AG04450 (cell line): Measurements from ENCODE around the gene TJP2. TPM values are rescaled to one million over a fixed set of nuclear protein-coding genes. Genes with fewer than 3 reads are reported as not detected.
A peak's percentile ranks its signal among the peaks of the same experiment; 100 is the strongest.
"Not testable (repeated sequence)": the region's sequence is repeated elsewhere in the genome, so short reads cannot be mapped to it uniquely, and the experiment has no call there.

Experiments
- CTCF ChIA-PET: fragments of 300-600, 350-600 bp; formaldehyde crosslinking; extraction: SDS; loops from one replicate; lab custom pipeline; 2022; ENCODE audit warnings: antibody characterized with exemption, inconsistent platforms; lab: Charles Lee
- POLR2A ChIA-PET: fragments of 350-600 bp; formaldehyde crosslinking; extraction: SDS; loops from one replicate; lab custom pipeline; 2021; ENCODE audit warnings: antibody characterized with exemption, inconsistent platforms; lab: Yijun Ruan, JAX
- DNase-seq: peaks from one replicate; pipeline ENCODE4 v3.0.0-alpha.2; 2011; ENCODE audit warnings: low read depth, low spot score
- H3K27ac ChIP-seq: one replicate; pipeline ENCODE4 v1.5.1; 2012; ENCODE audit warnings: low read depth, low read length, control low read depth
- H3K27me3 ChIP-seq: one replicate; pipeline ENCODE4 v1.6.0; 2012; ENCODE audit warnings: low read length; ENCODE audit not compliant: control insufficient read depth, insufficient read depth
- H3K4me3 ChIP-seq: 2 replicates; pipeline ENCODE4 v1.5.1; 2011; ENCODE audit warnings: mild to moderate bottlenecking, low read depth, low read length, control low read depth
- H3K9me3 ChIP-seq: 2 replicates; pipeline ENCODE4 v1.5.1; 2012; ENCODE audit warnings: low read length; ENCODE audit not compliant: control insufficient read depth, insufficient read depth
- polyA plus RNA-seq: library from polyadenylated mRNA; depleted of rRNA; stranded (reverse); fragments of >200 nt; gene quantifications from 2 replicates; pipeline ENCODE4 v1.2.3, GENCODE V29; 2011
- TF ChIP-seq, protein P1 (sequence below): IDR thresholded peaks from 2 replicates; pipeline ENCODE4 v1.5.1; 2011; ENCODE audit warnings: low read depth, low read length, control low read depth, inconsistent platforms

TJP2 gene
- polyA plus RNA-seq, 1 experiment = 50.0 TPM

DNA sequence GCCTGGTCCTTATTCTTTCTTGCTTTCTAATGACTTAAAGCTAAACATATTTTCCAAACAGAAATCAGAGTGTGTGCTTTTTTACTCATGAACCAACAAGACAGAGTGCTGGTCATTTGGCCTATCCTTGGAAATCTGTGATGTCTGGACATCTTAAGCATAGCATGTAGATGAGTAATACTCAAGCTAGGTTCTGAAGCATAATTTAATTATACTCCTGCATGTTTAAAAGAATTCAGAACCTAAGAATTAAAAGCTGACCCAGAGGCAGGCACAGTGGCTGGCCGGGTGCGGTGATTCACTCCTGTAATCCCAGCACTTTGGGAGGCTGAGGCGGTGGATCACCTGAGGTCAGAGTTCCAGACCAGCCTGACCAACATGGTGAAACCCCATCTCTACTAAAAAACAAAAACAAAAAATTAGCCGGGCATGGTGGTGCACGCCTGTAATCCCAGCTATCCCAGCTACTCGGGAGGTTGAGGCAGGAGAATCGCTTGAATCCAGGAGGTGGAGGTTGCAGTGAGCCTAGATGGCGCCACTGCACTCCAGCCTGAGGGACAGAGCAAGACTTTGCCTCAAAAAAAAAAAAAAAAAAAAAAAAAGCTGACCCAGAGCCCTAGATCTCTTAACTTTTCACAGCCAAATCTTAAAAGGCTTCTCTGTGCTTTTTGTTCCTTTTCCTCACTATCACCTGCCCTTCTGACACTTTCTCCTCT is 16.2 kb upstream of the TJP2 start:
- CTCF ChIA-PET = interaction anchor here (0.6 to 3.9 kb wide), 38 partner anchors 9 to 1441 kb away, joined by 3 to 46 read pairs (median 4); no protein-coding TSS in a partner anchor
- H3K4me3 ChIP-seq = no peak overlapping the region
- H3K27me3 ChIP-seq = no peaks in the 10 kb centered on the region
- TF ChIP-seq, protein P1, sequence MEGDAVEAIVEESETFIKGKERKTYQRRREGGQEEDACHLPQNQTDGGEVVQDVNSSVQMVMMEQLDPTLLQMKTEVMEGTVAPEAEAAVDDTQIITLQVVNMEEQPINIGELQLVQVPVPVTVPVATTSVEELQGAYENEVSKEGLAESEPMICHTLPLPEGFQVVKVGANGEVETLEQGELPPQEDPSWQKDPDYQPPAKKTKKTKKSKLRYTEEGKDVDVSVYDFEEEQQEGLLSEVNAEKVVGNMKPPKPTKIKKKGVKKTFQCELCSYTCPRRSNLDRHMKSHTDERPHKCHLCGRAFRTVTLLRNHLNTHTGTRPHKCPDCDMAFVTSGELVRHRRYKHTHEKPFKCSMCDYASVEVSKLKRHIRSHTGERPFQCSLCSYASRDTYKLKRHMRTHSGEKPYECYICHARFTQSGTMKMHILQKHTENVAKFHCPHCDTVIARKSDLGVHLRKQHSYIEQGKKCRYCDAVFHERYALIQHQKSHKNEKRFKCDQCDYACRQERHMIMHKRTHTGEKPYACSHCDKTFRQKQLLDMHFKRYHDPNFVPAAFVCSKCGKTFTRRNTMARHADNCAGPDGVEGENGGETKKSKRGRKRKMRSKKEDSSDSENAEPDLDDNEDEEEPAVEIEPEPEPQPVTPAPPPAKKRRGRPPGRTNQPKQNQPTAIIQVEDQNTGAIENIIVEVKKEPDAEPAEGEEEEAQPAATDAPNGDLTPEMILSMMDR = peak; percentile 26; the same call in 1 of the 2 replicates
- peak; percentile 46 for DNase-seq
- POLR2A ChIA-PET = interaction anchor here (0.5 to 1.7 kb wide), 7 partner anchors 17 to 143 kb away, joined by 3 to 4 read pairs (median 4); no protein-coding TSS in a partner anchor
- no peaks in the 10 kb centered on the region for H3K9me3 ChIP-seq
- H3K27ac ChIP-seq = peak overlapping the region; percentile 31

DNA sequence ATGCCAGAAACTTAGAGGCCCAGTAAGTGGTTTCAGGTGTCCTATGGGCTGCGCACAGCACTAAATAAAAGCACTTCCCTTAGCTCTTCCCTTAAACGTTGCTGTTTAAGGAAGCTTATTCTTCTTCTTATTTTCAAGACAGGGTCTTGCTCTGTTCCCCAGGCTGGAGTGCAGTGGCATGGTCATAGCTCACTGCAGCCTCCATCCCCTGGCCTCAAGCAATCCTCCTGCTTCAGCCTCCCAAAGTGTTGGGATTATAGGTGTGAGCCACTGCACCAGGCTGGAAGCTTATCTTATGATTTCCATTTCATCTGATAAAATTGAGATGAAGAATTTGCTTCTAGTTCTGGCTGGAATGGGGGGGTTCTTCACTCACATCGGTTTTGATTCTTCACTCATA is 15.6 kb upstream of the TJP2 start:
- Histone ChIP-seq H3K27ac (no peak overlapping the region), H3K9me3 (no peaks in the 10 kb centered on the region), H3K27me3 (no peaks in the 10 kb centered on the region), H3K4me3 (no peak overlapping the region)
- TF ChIP-seq, protein P1 = no peak
- DNase-seq = no peak
- ChIA-PET CTCF (interaction anchor here (0.6 to 3.9 kb wide), 34 partner anchors 9 to 1440 kb away, joined by 3 to 46 read pairs (median 4); no protein-coding TSS in a partner anchor), POLR2A (interaction anchor here (0.6 to 1.7 kb wide), 6 partner anchors 17 to 143 kb away, joined by 3 to 4 read pairs (median 4); no protein-coding TSS in a partner anchor)

DNA sequence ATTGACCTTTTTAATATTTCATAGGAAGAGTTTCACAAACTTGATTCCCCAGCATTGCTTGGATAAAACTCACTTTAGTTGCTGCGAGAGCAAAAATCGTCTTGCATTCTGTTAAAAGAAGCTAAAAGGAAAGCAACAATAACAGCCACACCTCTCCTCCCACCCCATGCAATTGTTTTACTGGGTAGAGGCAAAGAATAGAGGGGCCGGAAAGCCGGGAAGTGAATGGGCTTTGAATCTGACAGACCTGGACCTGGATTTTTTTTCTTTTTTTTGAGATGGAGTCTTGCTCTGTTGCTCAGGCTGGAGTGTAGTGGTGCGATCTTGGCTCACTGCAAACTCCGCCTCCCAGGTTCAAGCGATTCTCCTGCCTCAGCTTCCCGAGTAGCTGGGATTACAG is 9.5 kb upstream of the TJP2 start:
- H3K27me3 ChIP-seq, H3K4me3 ChIP-seq, H3K9me3 ChIP-seq, H3K27ac ChIP-seq, DNase-seq, POLR2A ChIA-PET: not testable (repeated sequence)
- CTCF ChIA-PET = interaction anchor here (0.6 to 1.3 kb wide), 3 partner anchors 29 to 111 kb away, joined by 3 to 6 read pairs (median 3); no protein-coding TSS in a partner anchor

DNA sequence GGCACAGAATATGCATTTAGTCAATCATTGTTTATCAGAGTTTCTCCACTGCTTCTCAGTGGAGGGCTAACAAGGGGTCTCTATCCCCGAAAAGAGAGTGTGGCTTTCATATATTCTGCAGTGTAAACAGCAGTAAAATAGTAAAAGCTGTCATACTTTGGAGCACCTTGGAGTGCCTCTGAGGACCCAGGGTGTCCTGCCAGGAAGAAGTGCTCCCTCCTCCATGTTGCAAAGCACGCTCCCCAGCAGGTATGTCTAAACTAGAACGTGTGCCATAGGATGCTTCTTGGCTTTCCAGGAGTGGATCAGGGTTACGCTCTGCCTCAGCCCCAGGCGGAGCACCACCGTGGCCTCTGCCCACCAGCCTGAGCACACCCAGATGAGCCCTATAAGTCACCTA is 8.5 kb upstream of the TJP2 start:
- Histone ChIP-seq H3K9me3 (no peaks in the 10 kb centered on the region), H3K27ac (no peak overlapping the region), H3K27me3 (no peaks in the 10 kb centered on the region), H3K4me3 (no peak overlapping the region)
- no peak for DNase-seq
- ChIA-PET POLR2A (no interaction called here), CTCF (interaction anchor here (0.7 to 4.0 kb wide), 3 partner anchors 8 to 112 kb away, joined by 3 to 24 read pairs (median 3); no protein-coding TSS in a partner anchor)
- TF ChIP-seq, protein P1 = no peak

DNA sequence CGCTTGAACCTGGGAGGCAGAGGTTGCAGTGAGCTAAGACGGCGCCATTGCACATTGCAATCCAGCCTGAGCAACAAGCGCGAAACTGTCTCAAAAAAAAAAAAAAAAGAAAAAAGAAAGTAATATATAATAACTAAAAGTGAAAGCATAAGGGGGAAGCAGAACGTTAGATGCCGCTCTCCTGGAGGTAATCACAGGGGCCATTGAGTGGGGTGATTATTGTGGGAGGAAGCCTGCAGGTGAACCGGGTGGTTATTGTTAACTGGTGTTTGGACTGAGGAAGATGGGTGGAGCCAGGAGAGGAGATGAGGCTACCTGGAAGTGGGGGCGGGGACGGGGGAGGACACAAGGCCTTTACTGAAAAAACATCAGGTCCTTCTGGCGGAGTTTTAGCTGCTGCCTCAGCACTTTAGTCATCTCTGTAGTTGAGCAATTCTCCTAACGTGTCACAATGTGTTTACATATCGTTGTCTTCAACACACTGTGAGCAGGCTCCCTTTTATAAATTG is 5.3 kb upstream of the TJP2 start:
- no peak overlapping the region for H3K4me3 ChIP-seq
- H3K27me3 ChIP-seq = no peaks in the 10 kb centered on the region
- H3K9me3 ChIP-seq = no peaks in the 10 kb centered on the region
- ChIA-PET CTCF (interaction anchor here (1.1 to 4.0 kb wide), 4 partner anchors 11 to 132 kb away, joined by 3 to 24 read pairs (median 8); no protein-coding TSS in a partner anchor), POLR2A (no interaction called here)
- no peak overlapping the region for H3K27ac ChIP-seq
- TF ChIP-seq, protein P1 = no peak
- no peak for DNase-seq
